ENCODE data around the gene CFAP92.

DNA sequence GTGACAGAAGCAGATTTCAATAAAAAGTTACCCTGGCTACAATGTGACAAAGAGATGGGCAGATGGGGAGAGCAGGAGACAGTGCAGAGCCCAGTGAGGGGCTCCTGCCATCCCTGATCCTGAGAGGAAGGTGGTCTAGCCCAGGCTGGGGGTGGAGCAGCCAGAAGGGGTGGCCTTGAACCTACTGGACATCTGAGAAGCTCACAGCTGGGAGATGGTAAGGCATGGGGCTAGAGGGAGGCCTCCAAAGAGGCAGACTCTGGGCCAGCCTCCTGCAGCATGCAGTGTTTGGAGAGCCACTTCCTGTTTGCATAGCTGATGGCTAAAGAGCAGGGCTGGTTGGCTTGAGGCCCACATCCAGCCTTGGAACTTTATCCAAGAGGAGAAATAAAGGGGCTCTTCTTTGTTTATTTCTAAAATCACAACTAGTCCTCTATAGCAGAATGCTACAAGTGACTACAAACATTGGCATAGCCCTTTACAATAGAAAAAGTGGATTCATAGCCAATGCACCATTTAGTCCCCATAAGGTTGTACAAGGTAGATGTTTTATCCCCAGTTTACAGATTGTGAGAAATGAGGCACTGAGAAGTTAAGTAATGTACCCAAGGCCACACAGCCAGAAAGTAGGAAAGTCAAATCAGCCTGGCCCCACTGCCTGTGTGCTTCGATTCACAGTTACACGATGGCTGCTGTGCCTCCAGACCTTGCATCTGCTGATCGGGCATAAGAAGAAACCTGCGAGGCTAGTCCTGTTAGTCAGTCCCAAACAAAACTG lies 11.8 kb upstream of the CFAP92 start:
- TF ChIP-seq, protein P1, sequence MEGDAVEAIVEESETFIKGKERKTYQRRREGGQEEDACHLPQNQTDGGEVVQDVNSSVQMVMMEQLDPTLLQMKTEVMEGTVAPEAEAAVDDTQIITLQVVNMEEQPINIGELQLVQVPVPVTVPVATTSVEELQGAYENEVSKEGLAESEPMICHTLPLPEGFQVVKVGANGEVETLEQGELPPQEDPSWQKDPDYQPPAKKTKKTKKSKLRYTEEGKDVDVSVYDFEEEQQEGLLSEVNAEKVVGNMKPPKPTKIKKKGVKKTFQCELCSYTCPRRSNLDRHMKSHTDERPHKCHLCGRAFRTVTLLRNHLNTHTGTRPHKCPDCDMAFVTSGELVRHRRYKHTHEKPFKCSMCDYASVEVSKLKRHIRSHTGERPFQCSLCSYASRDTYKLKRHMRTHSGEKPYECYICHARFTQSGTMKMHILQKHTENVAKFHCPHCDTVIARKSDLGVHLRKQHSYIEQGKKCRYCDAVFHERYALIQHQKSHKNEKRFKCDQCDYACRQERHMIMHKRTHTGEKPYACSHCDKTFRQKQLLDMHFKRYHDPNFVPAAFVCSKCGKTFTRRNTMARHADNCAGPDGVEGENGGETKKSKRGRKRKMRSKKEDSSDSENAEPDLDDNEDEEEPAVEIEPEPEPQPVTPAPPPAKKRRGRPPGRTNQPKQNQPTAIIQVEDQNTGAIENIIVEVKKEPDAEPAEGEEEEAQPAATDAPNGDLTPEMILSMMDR (IDR thresholded peaks at IDR 0.05; ENCODE audit: extremely low read depth in 1 of 2, insufficient read depth in 1 of 2, low read depth in 1 of 2, low read length in 2 of 2), result no peak
- TF ChIP-seq POLR2AphosphoS5 (IDR thresholded peaks at IDR 0.05; ENCODE audit: insufficient read depth, low read depth, low read length), result no peak
